NCI-H524 (cell line): ENCODE results near the gene AMZ1.
"Not testable (repeated sequence)": the region's sequence is repeated elsewhere in the genome, so short reads cannot be mapped to it uniquely, and the experiment has no call there.

Experiments
- DNase-seq, 2 experiments: peaks; one replicate each; lab custom pipeline; 2025; lab: John Stamatoyannopoulos, UW

The AMZ1 gene

GRCh38 chr7:2667843-2668242, 20.2 kb upstream of the AMZ1 start:
- no peak for DNase-seq

- no peak for DNase-seq
These were observed 19.6 kb upstream of the AMZ1 start for GRCh38 chr7:2668401-2668800.

- DNase-seq = no peak
These were observed 17.8 kb upstream of the AMZ1 start for GRCh38 chr7:2670171-2670570.

GRCh38 chr7:2670720-2671391, 17.1 kb upstream of the AMZ1 start:
- DNase-seq = peak in 1 of 2 experiments; percentile 26

GRCh38 chr7:2673214-2673613, 14.8 kb upstream of the AMZ1 start:
- not testable (repeated sequence) for DNase-seq

GRCh38 chr7:2673934-2674333, 14.1 kb upstream of the AMZ1 start:
- no peak for DNase-seq

GRCh38 chr7:2675256-2675764, 12.7 kb upstream of the AMZ1 start:
- DNase-seq = no peak

- peak in 1 of 2 experiments; percentile 26 for DNase-seq
These were observed 11.4 kb upstream of the AMZ1 start for GRCh38 chr7:2676576-2676975.

GRCh38 chr7:2678454-2678853, 9.5 kb upstream of the AMZ1 start:
- not testable (repeated sequence) for DNase-seq

- not testable (repeated sequence) for DNase-seq
These were observed 8.6 kb upstream of the AMZ1 start for GRCh38 chr7:2679135-2680127.

GRCh38 chr7:2680256-2680655, 7.7 kb upstream of the AMZ1 start:
- no peak for DNase-seq

- DNase-seq = peak; percentile 8 to 50
These were observed 7.1 kb upstream of the AMZ1 start for GRCh38 chr7:2680792-2681490.

GRCh38 chr7:2681929-2682799, 5.8 kb upstream of the AMZ1 start:
- DNase-seq = no peak

- no peak for DNase-seq
These were observed 3.5 kb upstream of the AMZ1 start for GRCh38 chr7:2684501-2684900.

- DNase-seq = no peak
These were observed 1.9 kb upstream of the AMZ1 start for GRCh38 chr7:2686101-2686500.

- peak; percentile 30 to 49 for DNase-seq
These were observed 598 bp upstream of the AMZ1 start for GRCh38 chr7:2687338-2687869.

GRCh38 chr7:2688409-2689342, 674 bp downstream of the AMZ1 start:
- DNase-seq = peak in 1 of 2 experiments; percentile 26

- no peak for DNase-seq
These were observed 1.4 kb downstream of the AMZ1 start for GRCh38 chr7:2689343-2689847.

GRCh38 chr7:2689951-2690705, 2.1 kb downstream of the AMZ1 start:
- no peak for DNase-seq
